Sigmoid colon (tissue), 4 donors: Measurements from ENCODE around the gene MRM2.

Experiments used
- EP300 ChIP-seq, 4 donors: sonication (generic); formaldehyde crosslinking; IDR thresholded peaks; one replicate each; pipeline ENCODE4 v1.6.1; 2017; ENCODE audit warnings: antibody characterized with exemption in 4 of 4
- POLR2AphosphoS5 ChIP-seq, 4 donors: sonication (generic); formaldehyde crosslinking; IDR thresholded peaks; one replicate each; pipeline ENCODE4 v1.6.1; 2017; ENCODE audit warnings: antibody characterized with exemption in 4 of 4
- TF ChIP-seq, protein P1 (sequence below), 4 experiments: fragments of 450-650 bp in 3 of 4; fragments of 200-600 bp in 1 of 4; IDR thresholded peaks; one replicate each; pipeline ENCODE4 v1.5.1; 2016 to 2019; ENCODE audit warnings: antibody characterized with exemption in 4 of 4, mild to moderate bottlenecking in 3 of 4, moderate library complexity in 2 of 4

DNA sequence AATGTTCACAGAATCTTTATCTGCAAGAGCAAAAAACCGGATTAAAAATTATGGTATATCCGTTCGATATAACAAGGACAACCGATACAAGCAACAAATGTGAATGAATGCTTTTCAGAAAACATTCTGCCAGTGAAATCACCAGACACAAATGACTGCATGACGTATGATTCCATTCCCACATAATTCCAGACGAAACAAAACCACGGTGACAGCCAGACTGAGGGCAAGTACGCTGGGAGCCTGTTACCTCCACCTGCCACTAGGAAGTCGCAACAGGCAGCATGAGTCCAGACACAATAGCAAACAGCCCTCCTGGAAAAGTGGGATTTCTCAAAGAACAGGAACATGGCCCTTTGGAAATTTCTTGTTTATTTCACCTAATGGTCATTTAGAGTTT is 51.0 kb downstream of the MRM2 start:
- no peak for TF ChIP-seq POLR2AphosphoS5 (IDR thresholded peaks at IDR 0.05)
- TF ChIP-seq, protein P1, sequence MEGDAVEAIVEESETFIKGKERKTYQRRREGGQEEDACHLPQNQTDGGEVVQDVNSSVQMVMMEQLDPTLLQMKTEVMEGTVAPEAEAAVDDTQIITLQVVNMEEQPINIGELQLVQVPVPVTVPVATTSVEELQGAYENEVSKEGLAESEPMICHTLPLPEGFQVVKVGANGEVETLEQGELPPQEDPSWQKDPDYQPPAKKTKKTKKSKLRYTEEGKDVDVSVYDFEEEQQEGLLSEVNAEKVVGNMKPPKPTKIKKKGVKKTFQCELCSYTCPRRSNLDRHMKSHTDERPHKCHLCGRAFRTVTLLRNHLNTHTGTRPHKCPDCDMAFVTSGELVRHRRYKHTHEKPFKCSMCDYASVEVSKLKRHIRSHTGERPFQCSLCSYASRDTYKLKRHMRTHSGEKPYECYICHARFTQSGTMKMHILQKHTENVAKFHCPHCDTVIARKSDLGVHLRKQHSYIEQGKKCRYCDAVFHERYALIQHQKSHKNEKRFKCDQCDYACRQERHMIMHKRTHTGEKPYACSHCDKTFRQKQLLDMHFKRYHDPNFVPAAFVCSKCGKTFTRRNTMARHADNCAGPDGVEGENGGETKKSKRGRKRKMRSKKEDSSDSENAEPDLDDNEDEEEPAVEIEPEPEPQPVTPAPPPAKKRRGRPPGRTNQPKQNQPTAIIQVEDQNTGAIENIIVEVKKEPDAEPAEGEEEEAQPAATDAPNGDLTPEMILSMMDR (IDR thresholded peaks at IDR 0.05), result no peak
- no peak for TF ChIP-seq EP300 (IDR thresholded peaks at IDR 0.05)
